GM18870 (cell line): ENCODE data around the gene PEX3.
"Not testable (repeated sequence)": the region's sequence is repeated elsewhere in the genome, so short reads cannot be mapped to it uniquely, and the experiment has no call there.

Source experiments
- ATAC-seq: cut with Tn5 transposase; IDR thresholded peaks from one replicate; pipeline ENCODE4 v1.9.1; 2021; ENCODE audit warnings: moderate library complexity; ENCODE audit not compliant: unreplicated experiment

Gene PEX3

DNA sequence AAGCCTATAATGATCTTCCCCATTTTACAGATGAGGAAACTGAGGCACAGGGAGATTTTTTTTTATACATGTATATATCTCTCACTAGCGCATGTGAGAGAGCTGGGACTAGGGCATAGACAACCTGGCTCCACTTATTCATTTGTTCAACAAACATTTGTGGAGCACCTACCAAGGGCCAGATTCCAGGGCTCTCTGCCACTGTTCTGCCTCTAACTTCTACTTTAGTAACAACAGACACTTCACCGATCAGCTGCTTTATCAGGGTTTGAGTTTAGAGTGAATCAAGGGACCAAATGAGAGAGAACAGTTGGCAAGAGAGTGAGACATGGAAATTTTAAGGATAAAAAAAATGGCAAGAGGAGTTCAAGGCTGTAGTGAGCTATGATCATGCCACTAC is 7.5 kb upstream of the PEX3 start:
- no peak for ATAC-seq

DNA sequence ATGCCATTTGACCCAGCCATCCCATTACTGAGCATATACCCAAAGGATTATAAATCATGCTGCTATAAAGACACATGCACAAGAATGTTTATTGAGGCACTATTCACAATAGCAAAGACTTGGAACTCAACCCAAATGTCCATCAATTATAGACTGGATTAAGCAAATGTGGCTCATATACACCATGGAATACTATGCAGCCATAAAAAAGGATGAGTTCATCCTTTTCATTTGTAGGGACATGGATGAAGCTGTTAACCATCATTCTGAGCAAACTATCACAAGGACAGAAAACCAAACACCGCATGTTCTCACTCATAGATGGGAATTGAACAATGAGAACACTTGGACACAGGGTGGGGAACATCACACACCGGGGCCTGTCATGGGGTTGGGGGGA is 2.7 kb upstream of the PEX3 start:
- ATAC-seq = not testable (repeated sequence)

DNA sequence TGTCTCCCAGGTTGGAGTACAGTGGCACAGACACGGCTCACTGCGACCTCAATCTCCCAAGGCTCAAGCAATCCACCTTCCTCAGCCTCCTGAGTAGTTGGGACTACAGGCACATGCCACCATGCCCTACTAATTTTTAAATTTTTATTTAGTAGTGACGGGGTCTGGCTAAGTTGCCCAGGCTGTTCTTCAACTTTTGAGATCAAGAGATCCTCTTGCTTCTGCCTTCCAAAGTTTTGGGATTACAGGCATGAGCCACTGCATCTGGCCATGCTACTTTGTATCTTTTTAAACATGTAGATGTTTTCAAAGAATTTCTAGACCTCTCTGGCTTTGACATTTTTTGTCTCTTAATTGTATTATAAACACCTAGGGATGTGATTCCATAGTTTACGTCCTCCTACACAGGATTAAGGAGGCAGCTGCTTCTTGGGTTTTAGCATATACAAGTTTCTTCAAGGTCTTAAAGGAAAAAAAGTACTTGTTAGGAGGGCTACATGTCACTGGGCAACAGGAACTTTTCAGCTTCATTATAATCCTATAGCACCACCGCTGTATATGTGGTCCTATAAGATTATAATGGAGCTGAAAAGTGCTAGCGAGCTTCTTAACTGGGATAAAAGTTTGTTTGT is 1.4 kb upstream of the PEX3 start:
- ATAC-seq = no peak

DNA sequence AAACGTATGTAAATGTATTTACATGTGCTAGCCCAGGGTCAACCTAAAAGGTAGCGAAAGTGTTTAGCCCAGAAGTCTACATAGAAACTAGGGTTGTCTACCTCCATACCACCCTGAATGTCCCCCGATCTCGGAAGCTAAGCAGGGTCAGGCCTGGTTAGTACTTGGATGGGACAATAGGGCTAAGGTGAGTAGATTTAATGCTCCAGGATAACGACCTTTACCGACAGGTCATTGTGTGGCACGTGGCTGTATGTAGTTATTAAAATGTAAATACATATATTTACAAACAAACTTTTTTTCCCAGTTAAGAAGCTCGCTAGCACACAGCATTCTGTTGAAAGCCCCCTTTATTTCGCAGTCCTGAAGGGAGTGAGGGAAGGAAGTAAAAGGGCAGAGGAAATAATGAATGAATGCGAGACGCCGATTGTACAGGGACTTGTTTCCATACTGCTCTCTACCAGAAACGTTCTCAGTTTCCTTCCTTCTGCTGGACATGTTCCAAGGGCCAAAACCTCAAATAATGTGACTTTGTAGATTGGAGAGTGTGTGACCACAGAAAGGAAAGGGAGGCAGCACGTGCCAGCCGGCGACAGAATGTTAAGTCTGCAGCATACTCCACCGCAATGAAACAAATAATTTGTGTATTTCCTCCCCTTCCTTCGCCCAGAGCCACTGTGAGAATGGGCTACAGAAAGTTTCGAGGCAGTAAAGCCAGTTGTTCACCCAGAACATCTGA is 722 bp upstream of the PEX3 start:
- ATAC-seq = peak; percentile 0

DNA sequence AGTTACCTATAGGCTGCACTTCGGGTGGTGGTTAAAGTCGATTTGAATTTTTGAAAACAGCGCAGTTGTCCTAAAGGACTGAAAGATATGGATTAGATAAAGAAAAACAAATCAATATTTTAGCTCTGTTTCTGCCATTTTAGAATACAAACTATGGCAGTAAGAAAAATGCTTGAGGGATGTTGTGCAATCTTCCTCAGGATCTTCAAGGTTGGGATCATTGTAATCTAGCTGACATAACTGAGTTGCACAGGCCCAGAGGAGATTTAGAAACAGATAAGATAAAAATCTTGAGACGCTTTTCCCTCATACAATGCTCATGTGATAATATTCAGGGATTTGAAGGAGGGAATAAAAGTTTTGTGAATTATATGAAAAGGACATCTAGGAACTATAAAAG is 926 bp downstream of the PEX3 start:
- ATAC-seq = no peak

DNA sequence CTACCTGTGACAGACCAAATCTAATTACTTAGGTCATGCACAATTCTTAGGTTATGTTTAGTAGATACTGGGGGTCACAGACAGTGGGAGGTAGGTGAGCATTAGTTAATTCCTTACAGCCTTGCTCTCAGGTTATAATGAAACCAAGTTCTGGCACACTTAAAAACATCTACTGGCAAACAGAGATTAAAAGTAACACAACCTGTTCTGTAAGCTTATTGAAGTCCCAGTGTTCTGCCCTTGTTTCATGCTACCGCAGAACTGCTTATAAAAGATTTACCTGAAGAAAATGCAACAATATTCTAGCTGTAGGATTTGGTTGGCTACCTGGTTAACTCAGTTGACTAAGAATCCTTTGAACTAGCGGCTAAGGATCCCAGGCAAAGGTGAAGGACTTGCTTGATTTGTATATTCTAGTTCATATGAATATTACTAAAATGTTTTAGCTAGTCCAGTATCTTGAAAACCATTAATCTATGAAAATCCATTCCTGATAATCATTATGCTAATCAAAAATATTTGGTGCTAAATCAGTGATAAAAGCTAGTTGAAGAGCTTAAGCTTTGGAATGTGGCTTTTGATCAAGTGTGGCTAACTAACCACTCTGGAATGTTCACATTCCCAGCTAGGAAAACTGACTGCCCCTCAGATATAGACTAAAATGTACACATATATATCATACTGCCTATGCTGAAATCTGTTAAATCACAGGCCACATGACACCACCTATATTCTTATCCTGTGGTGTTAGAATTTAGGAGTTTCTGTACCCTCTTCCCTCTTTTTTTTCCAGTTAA is 7.2 kb downstream of the PEX3 start:
- ATAC-seq = no peak

DNA sequence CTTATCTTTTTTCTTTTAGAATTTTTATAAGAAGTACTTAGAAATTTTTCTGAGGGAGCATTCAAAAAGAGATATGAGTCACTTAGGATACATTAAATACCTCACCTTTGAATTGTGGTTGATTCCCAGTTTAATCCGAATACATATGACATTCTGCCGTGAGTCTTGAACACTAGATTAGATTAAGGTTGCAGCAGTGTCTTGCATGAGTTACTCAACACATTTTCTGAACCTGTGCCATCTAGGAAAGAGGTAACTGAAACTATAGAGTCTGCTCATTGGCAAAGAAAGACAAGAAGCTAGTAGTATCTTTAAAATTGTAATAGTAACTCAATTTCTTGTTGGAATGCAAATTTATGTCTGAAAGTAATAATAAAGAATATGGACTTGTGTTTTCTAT is 14.9 kb downstream of the PEX3 start:
- ATAC-seq = no peak

DNA sequence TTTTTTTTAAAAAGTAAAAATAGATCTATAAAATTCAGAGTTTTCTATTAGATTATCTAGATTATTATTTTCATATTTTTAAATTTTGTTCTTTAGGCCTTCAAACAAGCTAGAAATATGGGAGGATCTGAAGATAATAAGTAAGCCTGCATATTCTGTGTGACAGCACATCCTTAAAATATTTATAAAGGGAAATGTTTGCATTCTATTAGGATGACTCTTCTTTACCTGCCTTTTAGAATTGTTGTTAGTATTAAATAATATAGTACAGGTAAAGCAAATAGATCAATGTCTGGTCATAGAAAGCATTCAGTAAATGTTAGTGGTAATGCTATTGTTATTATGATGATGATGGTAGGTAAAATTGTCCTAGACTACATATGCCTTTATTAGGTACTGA is 17.4 kb downstream of the PEX3 start:
- no peak for ATAC-seq

DNA sequence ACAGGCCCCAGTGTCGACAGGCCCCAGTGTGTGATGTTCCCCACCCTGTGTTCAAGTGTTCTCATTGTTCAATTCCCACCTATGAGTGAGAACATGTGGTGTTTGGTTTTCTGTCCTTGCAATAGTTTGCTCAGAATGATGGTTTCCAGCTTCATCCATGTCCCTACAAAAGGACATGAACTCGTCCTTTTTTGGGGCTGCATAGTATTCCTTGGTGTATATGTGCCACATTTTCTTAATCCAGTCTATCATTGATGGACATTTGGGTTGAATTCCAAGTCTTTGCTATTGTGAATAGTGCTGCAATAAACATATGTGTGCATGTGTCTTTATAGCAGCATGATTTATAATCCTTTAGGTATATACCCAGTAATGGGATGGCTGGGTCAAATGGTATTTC is 18.2 kb downstream of the PEX3 start:
- ATAC-seq = not testable (repeated sequence)

DNA sequence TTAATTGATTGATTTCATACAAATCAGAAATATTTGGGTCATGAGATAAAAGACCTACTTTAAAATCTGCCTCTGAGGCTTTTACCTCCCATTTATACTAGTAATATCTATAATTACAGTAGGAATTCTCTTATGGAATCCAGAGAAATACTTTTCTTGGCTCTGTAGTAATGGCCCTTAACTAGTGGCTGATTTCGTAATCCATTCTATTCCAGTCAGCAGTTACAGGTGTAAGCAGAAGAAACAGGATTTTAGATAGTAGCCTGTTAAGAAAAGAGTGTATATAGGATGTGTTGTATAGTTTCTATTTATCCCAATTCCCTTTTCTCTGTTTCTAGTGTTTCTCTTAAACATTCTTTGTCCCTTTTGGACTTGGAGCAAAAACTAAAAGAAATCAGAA is 21.2 kb downstream of the PEX3 start:
- no peak for ATAC-seq

DNA sequence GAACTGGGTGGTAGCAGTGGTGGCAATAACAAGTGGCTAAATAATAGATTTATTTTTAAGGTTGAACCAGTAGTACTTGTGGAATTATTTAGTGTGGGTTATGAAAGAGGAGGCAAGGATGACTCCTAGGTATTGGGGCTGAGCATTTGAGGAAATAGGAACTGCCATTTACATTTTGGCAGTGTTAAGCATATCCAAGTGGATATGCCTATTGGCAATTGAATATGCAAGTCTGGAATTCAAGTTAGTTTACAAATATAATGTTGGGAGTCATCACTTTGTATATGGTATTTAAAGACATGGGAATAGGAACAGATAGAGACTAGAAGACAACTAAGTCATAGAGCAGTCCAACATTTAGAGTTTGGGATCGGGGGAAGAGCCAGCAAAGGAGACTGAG is 25.9 kb downstream of the PEX3 start:
- no peak for ATAC-seq

DNA sequence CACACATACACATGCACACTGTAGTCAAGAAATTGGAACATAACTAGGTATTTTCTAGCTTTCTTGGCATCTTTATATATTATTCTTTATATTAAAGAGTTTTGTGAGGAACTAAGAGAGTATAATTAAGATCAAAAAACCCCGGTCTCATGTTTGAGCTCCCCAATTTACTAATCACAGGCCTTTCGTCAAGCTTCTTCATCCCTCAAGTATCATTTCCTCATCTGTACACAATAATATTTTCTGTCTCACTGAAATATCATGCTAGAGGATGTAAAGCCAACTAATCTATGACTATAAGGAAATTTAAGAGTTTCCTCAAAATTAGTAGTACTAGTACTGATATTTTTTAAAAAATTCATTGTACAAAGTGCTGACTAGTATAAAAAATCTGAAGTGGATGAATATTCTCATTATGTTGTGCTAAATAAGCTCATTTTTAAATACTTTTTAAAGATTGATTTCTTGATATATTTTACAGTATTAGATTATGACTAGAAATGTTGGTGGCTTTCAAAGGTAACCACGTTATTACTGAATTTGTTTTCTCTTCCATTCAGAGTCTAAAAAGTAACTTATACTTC is 28.0 kb downstream of the PEX3 start:
- ATAC-seq = no peak

DNA sequence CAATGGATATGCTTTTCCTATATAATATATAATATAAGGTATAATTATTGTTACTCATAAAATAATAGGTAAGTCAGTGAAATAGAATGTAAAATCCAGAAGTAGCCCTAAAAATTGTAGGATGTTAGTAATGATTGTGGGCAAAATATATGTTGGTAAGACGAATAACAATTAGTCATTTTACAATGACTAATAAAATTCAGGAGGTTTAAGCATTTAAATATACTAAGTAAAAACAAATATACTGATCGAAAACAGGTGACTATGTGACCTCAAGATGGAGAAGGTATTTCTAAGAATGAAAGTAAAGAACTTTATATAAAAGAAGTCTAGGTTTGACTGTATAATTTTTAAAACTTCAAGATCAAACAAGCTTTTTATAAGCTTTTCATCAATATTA is 32.0 kb downstream of the PEX3 start:
- ATAC-seq = no peak

DNA sequence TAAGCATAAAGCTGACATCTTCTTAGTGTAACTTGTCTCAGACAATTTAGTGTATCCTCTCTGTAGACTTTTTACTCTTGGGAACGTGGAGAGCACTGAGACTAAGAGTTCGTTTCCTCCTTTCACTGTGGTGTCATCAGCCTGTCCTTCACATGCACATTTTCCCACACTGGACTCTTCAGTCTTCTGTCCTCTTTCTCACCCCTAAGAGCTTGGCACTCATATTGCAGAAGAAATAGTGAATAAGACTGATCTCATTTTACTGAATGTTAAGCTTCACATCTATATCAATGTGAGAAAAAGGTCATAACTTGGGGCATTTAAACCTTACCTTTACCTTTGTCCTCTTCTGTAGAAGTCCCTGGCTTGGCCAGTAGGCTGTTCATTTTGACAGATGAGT is 35.4 kb downstream of the PEX3 start:
- no peak for ATAC-seq

DNA sequence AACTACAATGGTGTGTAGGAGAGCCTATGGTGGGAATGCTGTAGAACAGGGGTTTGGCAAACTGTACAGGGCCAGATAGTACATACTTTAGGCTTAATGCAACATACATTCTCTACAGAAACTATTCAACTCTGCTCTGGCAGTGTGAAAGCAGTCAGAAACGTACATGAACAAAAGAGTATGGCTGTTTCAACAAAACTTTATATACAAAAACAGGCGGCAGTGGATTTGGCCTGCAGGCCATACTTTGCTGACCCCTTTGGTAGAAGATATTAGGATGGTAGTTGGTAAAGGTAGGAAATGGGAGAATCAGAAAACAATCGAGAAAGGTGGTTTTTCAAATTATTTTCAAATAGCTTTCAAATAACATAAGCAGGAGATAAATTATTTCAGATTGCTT is 36.1 kb downstream of the PEX3 start:
- no peak for ATAC-seq

DNA sequence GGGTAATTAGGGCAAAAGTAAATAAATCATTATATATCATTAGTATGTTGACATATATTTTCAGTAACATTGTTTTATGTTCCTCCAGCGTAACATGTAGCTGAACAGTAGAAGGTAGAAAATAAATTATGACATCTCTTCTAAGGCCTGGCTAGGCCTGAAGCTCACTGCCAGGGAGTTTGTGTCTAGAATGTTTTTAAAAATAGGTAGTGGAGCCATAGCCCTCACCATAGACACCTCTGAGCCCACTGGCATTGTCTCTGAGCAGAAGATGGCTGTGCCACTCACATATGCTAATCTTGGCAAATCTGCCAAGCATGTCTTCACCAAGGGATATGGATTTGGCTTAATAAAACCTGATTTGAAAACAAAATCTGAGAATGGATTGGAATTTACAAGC is 39.6 kb downstream of the PEX3 start:
- no peak for ATAC-seq

DNA sequence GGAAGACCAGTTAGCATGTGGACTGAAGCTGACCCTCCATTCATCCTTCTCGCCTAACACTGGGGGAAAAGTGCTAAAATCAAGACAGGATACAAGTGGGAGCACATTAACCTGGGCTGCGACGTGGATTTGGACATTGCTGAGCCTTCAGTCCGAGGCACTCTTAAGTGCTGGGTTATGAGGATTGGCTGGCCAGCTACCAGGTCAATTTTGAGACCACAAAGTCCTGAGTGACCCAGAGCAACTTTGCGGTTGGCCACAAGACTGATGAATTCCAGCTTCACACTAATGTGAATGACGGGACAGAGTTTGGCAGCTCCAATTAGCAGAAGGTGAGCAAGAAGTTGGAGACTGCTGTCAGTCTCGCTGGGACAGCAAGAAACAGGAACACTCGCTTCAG is 40.2 kb downstream of the PEX3 start:
- ATAC-seq = no peak

DNA sequence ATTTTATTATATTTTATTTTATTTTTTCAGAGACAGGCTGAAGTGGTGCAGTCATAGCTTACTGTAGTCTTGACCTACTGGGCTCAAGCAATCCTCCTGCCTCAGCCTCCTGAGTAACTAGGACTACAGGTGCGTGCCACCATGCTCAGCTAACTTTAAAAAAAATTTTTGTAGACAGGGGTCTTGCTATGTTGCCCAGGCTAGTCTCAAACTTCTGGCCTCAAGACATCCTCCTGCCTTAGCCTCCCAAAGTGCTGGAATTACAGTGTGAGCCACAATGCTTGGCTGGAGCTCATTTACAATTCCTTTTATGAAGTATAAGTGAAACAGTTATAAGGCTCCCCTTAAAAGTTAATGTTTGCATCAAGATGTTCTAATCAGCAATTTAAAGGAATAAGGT is 46.4 kb downstream of the PEX3 start:
- no peak for ATAC-seq

DNA sequence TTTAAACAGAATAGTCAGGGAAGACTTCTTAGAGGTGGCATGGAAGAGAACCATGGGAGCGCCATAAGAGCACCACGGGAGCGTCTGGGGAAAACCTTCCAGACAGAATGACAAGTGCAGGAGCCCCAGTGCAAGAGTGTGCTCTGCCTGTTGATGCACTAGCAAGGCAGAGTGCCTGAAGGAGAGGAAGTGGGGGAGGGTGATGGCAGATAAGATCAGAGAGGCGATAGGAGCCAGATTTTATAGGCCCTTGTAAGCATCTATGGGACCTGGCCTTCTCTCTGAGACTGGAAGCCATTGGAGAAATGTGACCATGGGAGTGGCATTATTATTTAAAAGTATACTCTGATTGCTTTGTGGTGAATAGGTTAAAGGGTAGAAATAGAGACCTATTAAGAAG is 47.8 kb downstream of the PEX3 start:
- no peak for ATAC-seq

DNA sequence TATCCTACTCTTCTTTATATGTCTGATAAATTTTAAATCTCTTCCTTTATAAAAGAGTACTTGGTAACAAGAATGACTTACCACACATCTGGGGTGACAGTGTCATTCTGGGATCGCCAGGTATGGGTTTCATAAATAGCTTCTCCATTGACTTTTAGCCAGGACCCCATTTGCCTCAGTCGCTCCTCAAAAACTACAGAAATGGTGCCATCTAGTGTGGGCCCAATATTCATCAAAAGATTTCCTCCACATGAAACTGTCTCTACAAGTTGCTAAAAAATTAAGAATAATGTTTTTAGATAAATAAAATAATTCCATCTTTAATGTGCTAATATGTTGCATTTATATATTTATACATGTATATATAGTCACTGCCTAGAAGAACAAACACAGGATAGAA is 51.2 kb downstream of the PEX3 start:
- ATAC-seq = no peak

DNA sequence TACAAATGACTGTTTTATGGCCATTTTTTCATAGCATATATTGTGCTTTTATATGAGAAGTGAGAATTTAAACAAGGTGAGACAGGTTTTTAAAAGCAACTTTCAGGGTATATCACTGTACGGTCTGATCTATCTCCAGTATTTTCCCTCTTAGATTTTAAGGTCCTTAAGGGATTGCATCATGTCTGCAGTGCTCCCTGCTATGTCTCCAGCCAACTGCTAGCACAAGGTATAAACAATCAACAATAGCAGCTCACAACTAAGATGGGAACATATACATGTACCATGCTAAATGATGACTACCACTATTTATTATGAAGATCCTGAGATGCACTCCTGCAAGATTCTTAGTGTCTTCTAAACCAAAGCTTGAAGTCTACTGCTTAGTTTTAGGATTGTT is 53.8 kb downstream of the PEX3 start:
- ATAC-seq = no peak

DNA sequence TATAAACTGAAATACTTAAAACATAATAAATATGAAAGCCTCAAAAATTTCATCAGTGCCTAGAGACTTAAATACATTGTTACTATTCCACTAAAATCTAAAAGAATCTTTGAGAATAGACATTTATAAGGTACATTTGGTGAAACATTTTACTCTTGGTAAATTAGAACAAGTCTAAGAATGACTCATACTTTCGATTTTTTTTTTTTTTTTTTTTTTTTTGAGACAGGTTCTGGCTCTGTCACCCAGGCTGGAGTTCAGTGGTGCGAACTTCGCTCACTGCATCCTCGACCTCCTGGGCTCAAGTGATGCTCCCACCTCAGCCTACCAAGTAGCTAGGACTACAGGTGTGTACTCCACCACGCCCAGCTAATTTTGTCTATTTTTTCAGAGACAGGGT is 54.5 kb downstream of the PEX3 start:
- ATAC-seq = no peak
